PC-3 (cell line): ENCODE data around the gene EIF4E. TPM values are rescaled to one million over a fixed set of nuclear protein-coding genes. Genes with fewer than 3 reads are reported as not detected.

Experiments used
- ATAC-seq: fragments of 200-7000 bp; cut with Tn5 transposase; 2 replicates; pipeline ENCODE4 v1.9.1; 2020; ENCODE audit warnings: mild to moderate bottlenecking, moderate library complexity
- BruUV-seq: library from RNA; stranded (reverse); fragments of 400-500 nt; replicated peaks from 2 replicates; lab custom pipeline; 2021; lab: Mats Ljungman, UMichigan
- CTCF ChIA-PET: fragments of 300-600 bp; sonication (Branson Sonifier 250); formaldehyde crosslinking; loops from one replicate; lab custom pipeline; 2022; ENCODE audit warnings: antibody characterized with exemption; lab: Charles Lee
- POLR2A ChIA-PET: fragments of 300-600 bp; sonication (Branson Sonifier 250); formaldehyde crosslinking; loops from one replicate; lab custom pipeline; 2022; ENCODE audit warnings: antibody characterized with exemption; ENCODE audit not compliant: unreplicated experiment; lab: Charles Lee
- DNase-seq: peaks from one replicate; pipeline ENCODE4 v3.0.0-alpha.2; 2015
- H2AFZ ChIP-seq: fragments of 300-600 bp; sonication (generic); 2 replicates; pipeline ENCODE4 v1.6.0; 2016; ENCODE audit warnings: antibody characterized with exemption, low read length
- H3F3A ChIP-seq: fragments of 300-600 bp; sonication (generic); one replicate; pipeline ENCODE4 v1.6.0; 2017; ENCODE audit warnings: antibody characterized with exemption, low read length, control low read depth, mild to moderate bottlenecking; ENCODE audit not compliant: unreplicated experiment
- H3K27ac ChIP-seq: fragments of 300-600 bp; sonication (generic); 2 replicates; pipeline ENCODE4 v1.5.1; 2016; ENCODE audit warnings: mild to moderate bottlenecking, low read length
- H3K27me3 ChIP-seq: fragments of 300-600 bp; sonication (generic); 2 replicates; pipeline ENCODE4 v1.6.1; 2016; ENCODE audit warnings: low read length, mixed read lengths
- H3K36me3 ChIP-seq: fragments of 300-600 bp; sonication (generic); 2 replicates; pipeline ENCODE4 v1.6.1; 2016; ENCODE audit warnings: low read depth, mixed run types, low read length, mixed read lengths
- H3K4me1 ChIP-seq: fragments of 300-600 bp; sonication (generic); 2 replicates; pipeline ENCODE4 v1.5.1; 2016; ENCODE audit warnings: low read length; ENCODE audit not compliant: insufficient read depth
- H3K4me2 ChIP-seq: fragments of 300-600 bp; sonication (generic); 2 replicates; pipeline ENCODE4 v1.6.0; 2016; ENCODE audit warnings: low read length
- H3K4me3 ChIP-seq: fragments of 300-600 bp; sonication (generic); 2 replicates; pipeline ENCODE4 v1.5.1; 2016; ENCODE audit warnings: mild to moderate bottlenecking, low read length, mixed read lengths
- H3K79me2 ChIP-seq: fragments of 300-600 bp; sonication (generic); 2 replicates; pipeline ENCODE4 v1.6.1; 2017; ENCODE audit warnings: low read length, mixed read lengths
- H3K9ac ChIP-seq: fragments of 300-600 bp; sonication (generic); 2 replicates; pipeline ENCODE4 v1.6.0; 2016; ENCODE audit warnings: mild to moderate bottlenecking, low read length
- H3K9me2 ChIP-seq: fragments of 300-600 bp; sonication (generic); replicated peaks from 2 replicates; pipeline ENCODE4 v1.6.1; 2016; ENCODE audit warnings: mixed run types, low read length, mixed read lengths
- H3K9me3 ChIP-seq: fragments of 300-600 bp; sonication (generic); 2 replicates; pipeline ENCODE4 v1.6.1; 2016; ENCODE audit warnings: low read length, mixed read lengths
- H4K20me1 ChIP-seq: fragments of 300-600 bp; sonication (generic); 2 replicates; pipeline ENCODE4 v1.6.1; 2016; ENCODE audit warnings: low read length, mixed read lengths
- CTCF ChIP-seq: fragments of 300-600 bp; sonication (generic); conservative IDR thresholded peaks from 2 replicates; pipeline ENCODE4 v1.5.1; 2017; ENCODE audit warnings: antibody characterized with exemption, low read depth, mild to moderate bottlenecking, low read length
- EZH2 ChIP-seq: fragments of 300-600 bp; sonication (generic); IDR thresholded peaks from one replicate; pipeline ENCODE4 v1.6.1; 2017; ENCODE audit warnings: antibody characterized with exemption, mild to moderate bottlenecking, low read length; ENCODE audit not compliant: unreplicated experiment
- EZH2phosphoT487 ChIP-seq: fragments of 300-600 bp; sonication (generic); IDR thresholded peaks from 2 replicates; pipeline ENCODE4 v1.6.1; 2018; ENCODE audit warnings: mild to moderate bottlenecking, antibody characterized with exemption, low read length, borderline replicate concordance
- intact Hi-C: fragments of 100-400 bp; cut with micrococcal nuclease; formaldehyde crosslinking; loops from 2 replicates; pipeline ENCODE4 v1.9.0; 2023
- total RNA-seq: library from RNA; depleted of rRNA; stranded (reverse); fragments of >200 nt; gene quantifications from 2 replicates; pipeline ENCODE4 v1.2.3, GENCODE V29; 2014

EIF4E gene
- total RNA-seq, 1 experiment from 2014 or later, result 134 TPM

DNA sequence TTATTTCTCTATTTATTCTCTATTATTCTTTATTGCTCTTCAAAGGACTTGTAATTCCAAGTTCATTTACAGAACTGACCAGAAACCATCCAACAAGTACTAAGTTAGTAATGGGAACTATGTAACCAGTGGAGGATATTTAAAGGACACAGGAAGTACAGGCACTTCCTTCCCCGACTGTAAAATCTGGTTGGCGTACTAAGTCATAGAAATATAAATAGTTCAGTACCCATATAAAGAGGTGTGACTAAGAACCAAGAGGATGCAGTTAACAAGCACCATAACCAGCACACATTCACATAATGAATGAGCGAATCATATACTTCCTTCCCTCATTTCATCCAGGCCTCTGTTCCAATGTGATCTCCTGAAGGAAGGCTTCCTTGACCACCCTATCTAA lies 3.6 kb upstream of the EIF4E start:
- ChIA-PET POLR2A (no interaction called here), CTCF (no interaction called here)
- Histone ChIP-seq H3K36me3 (no peaks in the 10 kb centered on the region; the same call in 1 of the 2 replicates), H3K4me2 (no peak overlapping the region), H3K27ac (peak overlapping the region; percentile 72), H3K79me2 (peaks cover 14% of the 10 kb centered on the region), H3K4me1 (peaks cover 9% of the 10 kb centered on the region), H3K9me2 (no peaks in the 10 kb centered on the region), H3K9ac (no peak overlapping the region), H3K27me3 (no peaks in the 10 kb centered on the region), H3F3A (peaks cover 6% of the 10 kb centered on the region), H4K20me1 (no peaks in the 10 kb centered on the region), H3K9me3 (no peaks in the 10 kb centered on the region), H3K4me3 (no peak overlapping the region), H2AFZ (peak overlapping the region; percentile 50; the same call in 1 of the 2 replicates)
- DNase-seq (peak; percentile 40), ATAC-seq (peak; percentile 5; the same call in 1 of the 2 replicates)
- no TSS peak for BruUV-seq
- TF ChIP-seq EZH2phosphoT487 (no peak), EZH2 (no peak), CTCF (no peak)
- intact Hi-C loops, result no loop called here

DNA sequence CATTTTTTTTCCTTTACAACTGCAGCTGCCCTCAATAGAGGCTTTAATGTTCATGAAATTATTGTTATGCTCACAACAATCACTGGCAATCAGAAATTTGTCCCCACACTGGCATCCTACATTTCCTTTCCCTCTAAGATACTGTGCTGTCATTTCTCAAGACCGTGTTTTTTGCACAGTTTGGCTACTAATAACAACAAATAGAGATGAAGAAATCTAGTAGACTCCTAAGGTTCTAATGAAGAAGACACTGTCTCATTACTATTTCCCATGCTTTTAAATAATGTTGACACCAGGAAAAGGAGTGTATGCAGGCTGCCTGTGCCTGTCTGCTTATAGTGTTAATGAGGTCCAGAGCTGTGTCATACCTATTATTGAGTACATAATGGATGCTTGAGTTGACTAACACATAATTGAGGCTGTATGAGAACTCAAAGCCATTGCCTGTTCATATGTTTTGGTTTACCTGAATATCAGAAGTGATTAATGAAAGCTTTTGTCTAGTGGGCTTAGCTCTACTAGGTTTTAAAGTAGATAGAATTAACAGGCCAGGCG lies 1.5 kb upstream of the EIF4E start:
- no peak overlapping the region for H2AFZ ChIP-seq
- H3K27ac ChIP-seq, result peak overlapping the region; percentile 98
- peaks cover 16% of the 10 kb centered on the region for H4K20me1 ChIP-seq
- ChIA-PET POLR2A (no interaction called here), CTCF (no interaction called here)
- H3F3A ChIP-seq, result peaks cover 6% of the 10 kb centered on the region
- H3K4me1 ChIP-seq, result peaks cover 17% of the 10 kb centered on the region
- BruUV-seq, result no TSS peak
- no peak for ATAC-seq
- peak overlapping the region; percentile 46 for H3K9ac ChIP-seq
- intact Hi-C loops, result no loop called here
- TF ChIP-seq CTCF (no peak), EZH2phosphoT487 (no peak), EZH2 (no peak)
- no peaks in the 10 kb centered on the region for H3K9me3 ChIP-seq
- no peaks in the 10 kb centered on the region for H3K9me2 ChIP-seq
- H3K79me2 ChIP-seq, result peaks cover 36% of the 10 kb centered on the region
- no peak for DNase-seq
- H3K4me2 ChIP-seq, result peak overlapping the region; percentile 91
- H3K4me3 ChIP-seq, result peak overlapping the region; percentile 92
- no peaks in the 10 kb centered on the region for H3K27me3 ChIP-seq
- H3K36me3 ChIP-seq, result peaks cover 7% of the 10 kb centered on the region
